Measurements from ENCODE around the gene VPS13D.
"Not testable (repeated sequence)": the region's sequence is repeated elsewhere in the genome, so short reads cannot be mapped to it uniquely, and the experiment has no call there.

The VPS13D gene

GRCh38 chr1:12196641-12197482 lies 33.0 kb upstream of the VPS13D start:
- DNase-seq (ENCODE audit: low spot score): no peak

DNA sequence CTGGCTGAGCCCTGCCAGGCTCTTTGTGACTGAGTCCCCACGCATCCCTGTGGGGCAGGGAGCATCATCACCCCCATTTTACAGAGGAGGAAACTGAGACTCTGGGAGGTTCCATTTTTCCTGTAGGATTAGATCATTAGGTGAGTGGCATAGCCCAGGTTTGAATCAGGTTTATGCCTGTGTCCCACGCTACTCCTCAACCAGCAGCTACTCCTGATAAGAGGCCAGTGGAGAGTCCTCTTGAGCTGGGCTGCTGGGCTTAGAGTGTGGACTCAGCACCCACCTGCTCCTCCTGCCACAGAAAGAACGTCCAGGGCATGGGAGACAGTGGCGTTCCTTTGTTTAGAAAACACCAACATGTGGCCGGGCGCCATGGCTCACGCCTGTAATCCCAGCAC lies 32.3 kb upstream of the VPS13D start:
- no peak for DNase-seq (ENCODE audit: low spot score)

DNA sequence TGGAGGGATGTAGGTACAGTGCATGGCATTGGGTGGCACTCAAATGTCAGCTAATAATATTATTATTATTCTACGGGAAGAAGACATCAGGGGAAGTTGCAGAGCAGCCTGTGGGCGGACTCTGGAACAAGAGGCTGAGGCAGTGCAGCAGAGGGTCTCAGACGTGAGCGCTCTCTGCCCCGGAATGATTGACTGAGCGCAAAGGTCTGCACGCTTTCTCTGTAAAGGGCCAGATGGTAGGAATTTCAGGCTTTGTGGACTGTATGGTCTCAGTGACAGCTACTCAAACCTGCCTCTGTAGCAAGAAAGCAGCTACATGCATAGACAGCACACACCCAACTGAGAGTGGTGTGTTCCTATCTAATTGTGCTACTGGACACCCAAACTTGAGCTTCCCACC lies 29.6 kb upstream of the VPS13D start:
- no peak for DNase-seq (ENCODE audit: low spot score)

- no peak for DNase-seq (ENCODE audit: low spot score)
Measured at GRCh38 chr1:12201352-12202189, 28.3 kb upstream of the VPS13D start.

DNA sequence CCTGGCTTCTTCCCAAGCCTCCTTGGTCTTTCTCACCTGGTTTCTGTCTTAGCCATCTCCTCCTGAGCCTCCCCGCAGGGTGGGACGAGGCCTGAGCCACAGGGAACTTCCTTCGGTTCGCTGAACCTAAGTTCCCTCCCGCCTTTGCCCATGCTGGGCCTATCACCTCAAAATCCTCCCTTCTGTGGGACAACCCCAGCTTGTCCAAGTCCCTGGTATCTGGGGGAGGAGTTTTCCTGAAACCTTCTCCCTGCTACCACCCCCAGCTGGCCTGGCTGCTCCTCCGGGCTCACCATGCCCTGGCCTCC lies 27.7 kb upstream of the VPS13D start:
- DNase-seq (ENCODE audit: low spot score): no peak

DNA sequence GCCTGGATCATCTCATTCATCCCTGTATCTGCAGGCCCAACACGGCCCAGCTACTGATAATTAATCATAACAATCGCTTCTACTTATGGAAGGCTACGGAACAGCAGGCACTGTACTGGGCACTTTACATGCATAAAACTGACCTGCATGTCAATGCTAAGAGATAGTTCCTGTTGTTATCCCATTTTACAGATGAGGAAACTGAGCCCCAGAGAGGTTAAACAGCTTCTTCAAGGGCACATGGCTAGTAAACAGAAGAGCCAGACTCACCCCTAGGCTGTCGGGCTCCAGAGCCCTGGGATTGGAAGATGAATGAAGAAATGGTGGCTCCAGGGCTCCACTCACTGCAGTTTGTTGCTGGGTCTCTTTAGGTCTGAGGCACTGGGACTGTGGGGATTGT lies 27.3 kb upstream of the VPS13D start:
- no peak for DNase-seq (ENCODE audit: low spot score)

GRCh38 chr1:12203216-12204007 lies 26.4 kb upstream of the VPS13D start:
- no peak for DNase-seq (ENCODE audit: low spot score)

DNA sequence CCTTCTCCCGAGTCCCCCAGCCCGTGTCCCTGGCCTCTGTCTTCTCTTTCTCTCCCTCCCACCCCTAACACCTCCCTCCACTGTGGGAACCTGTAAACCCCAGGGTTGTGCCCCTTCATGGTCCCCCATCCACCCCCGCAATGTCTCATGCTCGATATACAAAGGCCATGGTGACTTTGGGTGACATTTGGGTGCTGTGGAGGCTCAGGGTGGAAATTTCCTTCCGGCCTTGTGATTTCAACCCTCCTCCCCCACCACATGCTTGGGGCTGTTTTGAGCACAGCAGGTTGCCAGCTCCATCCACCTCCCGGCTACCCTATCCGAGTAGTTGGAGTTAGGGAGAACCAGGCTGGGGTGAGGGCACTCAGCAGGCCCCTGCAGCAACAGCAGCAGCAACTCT lies 25.7 kb upstream of the VPS13D start:
- DNase-seq (ENCODE audit: low spot score): peak; percentile 42

- no peak for DNase-seq (ENCODE audit: low spot score)
Measured at GRCh38 chr1:12204754-12205658, 24.8 kb upstream of the VPS13D start.

DNA sequence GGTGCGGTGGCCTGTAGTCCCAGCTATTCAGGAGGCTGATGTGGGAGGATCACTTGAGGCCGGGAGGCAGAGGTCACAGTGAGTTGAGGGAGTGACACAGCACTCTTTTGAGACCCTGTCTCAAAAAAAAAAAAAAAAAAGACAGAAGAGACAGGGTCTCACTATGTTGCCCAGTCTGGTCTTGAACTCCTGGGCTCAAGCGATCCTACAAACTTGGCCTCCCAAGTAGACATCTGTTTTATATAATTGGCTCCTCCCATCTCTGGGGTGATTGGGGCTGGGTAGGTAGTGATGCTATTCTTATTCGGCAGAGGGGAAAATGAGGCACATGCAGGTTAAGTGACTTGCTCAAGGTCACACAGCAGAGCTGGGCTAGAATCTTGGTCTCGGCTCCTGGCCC lies 23.6 kb upstream of the VPS13D start:
- no peak for DNase-seq (ENCODE audit: low spot score)

GRCh38 chr1:12206792-12207424 lies 22.9 kb upstream of the VPS13D start:
- no peak for DNase-seq (ENCODE audit: low spot score)

DNA sequence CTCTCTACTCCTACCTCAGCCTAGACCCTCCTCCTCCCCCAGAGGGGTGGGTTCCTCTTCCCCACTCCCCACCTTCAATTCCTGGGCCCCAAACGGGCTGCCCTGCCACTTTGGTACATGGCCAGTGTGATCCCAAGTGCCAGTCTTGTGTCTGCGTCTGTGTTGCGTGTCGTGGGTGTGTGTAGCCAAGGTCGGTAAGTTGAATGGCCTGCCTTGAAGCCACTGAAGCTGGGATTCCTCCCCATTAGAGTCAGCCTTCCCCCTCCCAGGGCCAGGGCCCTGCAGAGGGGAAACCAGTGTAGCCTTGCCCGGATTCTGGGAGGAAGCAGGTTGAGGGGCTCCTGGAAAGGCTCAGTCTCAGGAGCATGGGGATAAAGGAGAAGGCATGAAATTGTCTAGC lies 21.6 kb upstream of the VPS13D start:
- DNase-seq (ENCODE audit: low spot score): no peak

DNA sequence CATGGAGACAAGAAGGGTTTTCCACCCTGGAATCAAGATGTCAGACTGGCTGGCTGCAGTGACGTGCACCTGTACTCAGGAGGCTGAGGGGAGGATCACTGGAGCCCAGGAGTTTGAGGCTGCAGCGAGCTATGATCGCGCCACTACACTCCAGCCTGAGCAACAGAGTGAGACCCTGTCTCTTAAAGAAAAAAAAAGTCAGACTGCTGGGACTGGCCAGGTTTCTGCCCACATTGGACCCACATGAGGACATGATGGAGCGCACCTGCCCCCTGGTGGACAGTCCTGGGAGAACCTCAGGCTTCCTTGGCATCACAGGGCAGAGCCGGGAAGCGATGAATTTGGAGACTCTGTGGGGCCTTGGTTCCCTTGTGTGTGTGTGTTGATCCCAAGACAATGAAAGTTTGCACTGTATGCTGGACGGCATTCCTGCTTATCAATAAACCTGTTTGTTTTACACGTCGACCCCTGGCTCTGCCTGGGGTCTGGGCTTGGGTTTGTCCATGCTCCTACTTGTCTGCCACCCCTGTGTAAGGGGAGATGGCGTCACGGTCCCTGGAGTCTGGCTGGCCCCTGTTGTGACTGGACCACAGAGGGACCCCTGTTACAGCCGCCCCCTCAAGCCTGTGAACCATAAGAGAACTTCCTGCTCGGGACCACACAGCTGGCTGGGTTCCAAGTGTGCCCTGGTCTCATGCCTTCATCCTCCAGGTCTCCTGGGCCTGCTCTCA lies 20.9 kb upstream of the VPS13D start:
- peak; percentile 82 for DNase-seq (ENCODE audit: low spot score)

DNA sequence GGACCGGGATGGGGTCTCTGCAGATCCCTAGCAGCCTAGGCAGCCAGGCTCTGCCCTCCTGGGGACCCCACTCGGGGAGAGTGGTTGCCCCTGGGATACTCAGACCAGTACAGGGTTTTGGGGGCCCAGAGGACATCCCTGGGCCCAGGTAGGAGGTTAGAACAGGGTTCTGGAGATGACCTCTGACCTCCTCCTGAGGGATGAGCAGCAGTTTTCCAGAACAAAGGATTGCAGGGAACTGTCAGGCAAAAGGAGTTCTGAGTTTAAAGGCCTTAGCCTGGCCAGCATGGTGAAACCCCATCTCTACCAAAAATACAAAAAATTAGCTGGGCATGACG lies 20.4 kb upstream of the VPS13D start:
- DNase-seq (ENCODE audit: low spot score): no peak

DNA sequence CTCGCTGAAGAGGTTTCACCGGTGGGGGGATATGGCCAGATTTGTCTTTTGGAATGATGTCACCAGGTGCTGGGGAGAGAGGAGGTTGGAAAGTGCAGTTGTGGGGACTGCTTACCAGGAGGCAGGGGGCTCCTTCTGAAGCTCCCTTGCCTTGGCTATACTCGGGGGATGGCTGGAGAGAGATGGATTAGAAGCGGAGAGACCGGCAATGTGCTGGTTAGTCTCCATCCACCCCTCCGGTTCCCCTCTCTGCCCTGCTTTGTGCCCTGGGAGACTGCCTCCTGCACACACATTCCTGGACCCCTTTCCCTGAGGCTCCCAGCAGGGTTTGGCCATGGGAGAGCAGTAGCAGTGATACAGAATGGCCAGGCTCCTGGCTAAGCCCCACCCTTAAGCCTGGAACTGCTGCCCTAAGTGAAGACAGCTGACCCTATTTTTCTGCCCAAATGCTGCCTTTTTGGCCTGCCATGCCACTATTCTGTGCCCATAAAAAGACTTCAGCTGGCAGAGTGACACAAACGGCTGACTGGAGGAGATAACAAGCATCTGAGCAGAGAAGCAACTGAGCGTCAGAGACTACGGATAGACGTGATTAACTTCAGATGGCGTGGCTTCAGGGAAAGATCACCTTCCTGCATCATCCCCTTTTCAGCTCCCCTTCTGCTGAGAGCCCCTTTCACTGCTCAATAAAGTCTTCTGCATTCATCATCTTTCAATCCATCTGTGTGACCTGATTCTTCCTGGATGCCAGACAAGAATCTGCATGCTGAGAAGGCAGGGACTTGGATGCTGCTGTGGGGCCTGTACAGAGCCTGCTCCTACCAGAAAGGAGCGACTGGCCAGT lies 14.5 kb upstream of the VPS13D start:
- DNase-seq (ENCODE audit: low spot score): no peak

- no peak for DNase-seq (ENCODE audit: low spot score)
Measured at GRCh38 chr1:12219800-12220199, 10.0 kb upstream of the VPS13D start.

DNA sequence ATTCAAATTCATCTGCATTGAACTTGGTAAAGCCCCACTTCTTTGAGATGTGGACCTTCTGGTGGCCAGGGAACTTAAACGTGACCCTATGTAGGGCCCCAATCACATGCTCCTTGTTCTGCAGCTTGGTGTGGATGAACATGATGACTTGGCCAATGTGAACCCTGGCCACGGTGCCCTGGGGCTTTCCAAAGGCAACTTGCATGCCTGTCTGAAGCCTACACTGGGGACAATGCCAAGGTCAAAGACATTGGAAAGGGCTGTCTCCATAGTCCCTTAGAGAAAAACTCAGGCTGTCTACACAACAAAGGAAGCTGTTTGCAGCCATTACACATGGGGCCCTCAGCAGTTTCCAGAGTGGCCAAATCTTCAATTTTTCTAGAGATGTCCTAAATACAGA lies 8.9 kb upstream of the VPS13D start:
- no peak for DNase-seq (ENCODE audit: low spot score)

DNA sequence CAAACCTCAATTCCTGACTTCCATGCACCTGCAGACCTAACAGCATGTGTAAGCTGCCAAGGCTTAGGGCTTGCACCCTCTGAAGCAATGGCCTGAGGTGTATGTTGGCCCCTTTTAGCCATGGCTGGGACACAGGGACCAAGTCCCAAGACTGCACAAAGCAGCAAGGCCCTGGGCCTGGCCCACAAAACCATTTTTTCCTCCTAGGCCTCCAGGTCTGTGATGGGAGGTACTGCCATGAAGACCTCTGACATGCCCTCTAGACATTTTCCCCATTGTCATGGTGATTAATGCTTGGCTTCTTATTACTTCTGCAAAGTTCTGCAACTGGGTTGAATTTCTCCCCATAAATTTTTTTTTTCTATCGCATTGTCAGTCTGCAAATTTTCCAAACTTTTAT lies 7.1 kb upstream of the VPS13D start:
- not testable (repeated sequence) for DNase-seq (ENCODE audit: low spot score)

GRCh38 chr1:12224092-12224491 lies 5.7 kb upstream of the VPS13D start:
- DNase-seq (ENCODE audit: low spot score): not testable (repeated sequence)

DNA sequence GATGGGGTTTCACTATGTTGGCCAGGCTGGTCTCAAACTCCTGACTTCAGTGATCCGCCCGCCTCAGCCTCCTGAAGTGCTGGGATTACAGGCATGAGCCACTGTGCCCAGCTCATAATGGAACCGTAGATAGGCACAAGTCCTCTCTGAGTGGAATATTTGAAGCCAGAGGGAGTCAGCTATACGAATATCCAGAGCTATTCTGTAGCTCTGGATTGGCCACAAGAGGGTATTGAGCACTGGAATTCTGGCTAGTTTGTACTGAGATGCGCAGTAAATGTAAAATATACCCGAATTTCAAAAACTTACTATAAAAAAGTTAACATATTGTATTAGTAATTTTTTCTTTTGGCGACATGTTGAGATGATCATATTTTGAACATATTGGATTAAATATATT lies 851 bp upstream of the VPS13D start:
- DNase-seq (ENCODE audit: low spot score): no peak

Measured in germinal center (tissue), 1 donor.